A204.1 (cell line): ENCODE data around the gene TPX2.

Experiments
- FAIRE-seq: peaks from 2 replicates; lab custom pipeline; 2012; peaks lifted over from hg19 to GRCh38; lab: Jason Lieb, UNC

Gene TPX2

DNA sequence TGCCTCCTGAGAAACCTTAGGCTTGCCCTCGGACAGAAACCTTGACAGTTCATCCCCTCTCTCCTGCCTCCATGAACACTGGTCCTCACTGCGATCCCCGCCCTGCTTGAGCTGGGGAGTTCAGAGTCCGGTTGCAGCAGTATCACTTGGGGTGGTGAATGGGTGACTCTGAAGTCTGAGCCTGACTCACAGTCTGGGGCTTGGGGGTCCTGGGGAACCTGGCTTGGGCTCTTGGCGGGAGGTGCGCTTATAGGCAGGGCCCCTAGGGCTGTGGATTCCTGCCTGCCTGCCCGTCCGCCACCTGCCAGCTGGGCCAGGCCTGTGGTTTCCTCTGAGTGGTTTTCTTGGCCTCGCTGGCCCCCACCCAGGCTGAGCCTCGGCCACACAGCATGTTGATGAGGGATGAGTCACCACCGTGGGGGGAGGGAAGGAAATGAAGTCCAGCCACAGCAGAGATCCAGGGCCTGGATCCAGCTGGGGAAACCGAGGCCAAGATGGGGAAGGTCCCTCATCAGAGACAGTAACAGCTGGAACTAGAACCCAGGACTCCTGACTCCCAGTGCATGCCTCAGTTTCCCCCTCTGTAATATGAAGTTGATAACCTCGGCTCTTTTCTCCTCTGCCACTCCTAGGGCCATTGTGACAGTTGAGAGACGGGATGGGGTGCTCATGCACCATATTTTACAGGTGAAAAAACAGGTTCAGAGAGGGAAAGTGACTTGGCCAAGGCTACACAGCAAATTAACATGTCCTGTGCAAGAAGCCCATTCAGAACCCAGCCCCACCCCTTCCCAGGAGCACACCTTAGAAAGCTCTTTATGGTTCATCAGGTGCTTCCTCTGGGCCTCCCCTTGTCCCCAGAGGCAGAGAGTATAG lies 97.1 kb downstream of the TPX2 start:
- FAIRE-seq: no peak

DNA sequence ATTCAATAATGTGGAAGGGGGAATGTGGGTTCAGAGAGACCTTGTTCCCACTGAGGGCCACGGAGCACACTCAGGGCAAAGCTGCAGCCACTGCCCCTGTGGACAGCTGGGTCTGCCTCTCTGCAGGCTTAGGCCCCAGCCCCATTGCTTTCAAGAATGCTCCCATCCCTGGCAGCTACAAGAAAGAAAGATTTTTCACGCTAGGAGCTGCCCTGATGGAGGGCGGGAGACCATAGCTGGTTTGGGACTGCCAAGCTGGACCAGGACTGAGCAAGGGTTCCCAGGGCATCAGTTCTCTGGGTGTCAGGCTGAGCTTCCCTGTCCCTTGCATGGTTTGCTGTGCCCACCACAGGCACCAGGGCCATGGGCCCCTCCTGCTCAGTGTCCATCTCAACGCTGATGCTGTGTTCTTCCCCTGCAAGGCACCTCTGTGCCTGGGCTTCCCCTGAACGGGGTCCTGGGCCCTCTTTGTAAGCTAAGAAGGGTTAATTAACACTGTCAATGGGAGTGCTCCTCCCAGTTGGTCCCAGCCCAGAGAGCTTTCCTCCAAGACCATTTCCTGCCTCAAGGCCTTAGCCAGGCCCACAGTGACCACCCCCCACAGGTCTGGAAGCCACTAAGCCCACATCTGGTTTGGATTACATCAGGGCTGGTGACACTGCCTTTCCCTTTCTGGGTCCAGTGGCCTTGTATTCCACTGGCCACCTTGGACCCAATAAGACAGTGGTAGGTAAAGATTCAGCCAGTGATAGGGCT lies 97.9 kb downstream of the TPX2 start:
- FAIRE-seq: no peak

DNA sequence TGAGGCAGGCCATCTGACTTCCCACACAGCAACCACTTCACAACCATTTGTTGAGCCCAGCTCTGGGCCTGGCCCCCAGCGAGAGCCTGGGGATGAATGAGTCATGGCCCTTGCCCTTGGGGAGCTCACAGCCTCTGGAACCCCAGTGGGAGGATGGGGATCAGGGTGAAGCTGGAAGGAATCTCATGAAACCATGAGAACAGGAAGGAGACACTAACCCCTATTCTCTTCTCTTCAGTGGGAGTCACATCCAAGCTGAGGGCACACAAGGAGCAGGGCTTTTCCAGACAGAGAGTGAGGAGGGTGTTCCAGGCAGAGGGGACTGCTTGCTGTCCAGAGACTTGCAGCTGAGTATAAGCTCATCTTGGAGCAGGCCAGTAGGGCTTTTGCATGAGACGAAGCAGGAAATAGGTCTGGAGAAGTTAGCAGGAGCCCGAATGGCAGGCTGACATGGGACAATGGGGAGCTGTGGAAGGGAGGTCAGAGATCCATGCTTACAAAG lies 98.9 kb downstream of the TPX2 start:
- no peak for FAIRE-seq

DNA sequence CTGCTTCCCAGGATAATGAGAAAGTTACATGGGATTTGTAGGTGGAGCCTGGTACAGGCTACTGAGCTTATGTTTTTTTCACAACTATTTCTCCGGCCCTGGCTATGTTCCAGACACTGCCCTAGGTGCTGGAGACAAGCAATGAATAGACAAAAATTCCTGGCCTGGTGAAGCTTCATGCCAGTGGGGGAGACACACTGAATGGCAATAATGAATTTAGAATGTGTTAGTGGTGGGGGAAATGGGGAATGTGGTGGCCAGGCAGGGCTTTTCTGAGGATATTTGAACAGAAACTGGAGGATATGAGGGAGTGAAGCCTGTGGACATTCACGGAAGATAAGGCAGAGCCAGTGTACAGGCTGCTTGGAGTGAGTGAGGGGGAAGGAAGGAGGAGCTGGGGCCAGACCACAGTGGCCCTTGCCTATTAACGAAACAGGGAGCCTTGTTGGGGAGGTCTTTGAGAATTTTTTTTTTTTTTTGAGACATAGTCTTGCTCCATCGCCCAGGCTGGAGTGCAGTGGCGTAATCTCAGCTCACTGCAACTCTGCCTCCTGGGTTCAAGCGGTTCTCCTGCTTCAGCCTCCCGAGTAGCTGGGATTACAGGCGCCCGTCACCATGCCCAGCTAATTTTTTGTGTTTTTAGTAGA lies 99.7 kb downstream of the TPX2 start:
- no peak for FAIRE-seq

DNA sequence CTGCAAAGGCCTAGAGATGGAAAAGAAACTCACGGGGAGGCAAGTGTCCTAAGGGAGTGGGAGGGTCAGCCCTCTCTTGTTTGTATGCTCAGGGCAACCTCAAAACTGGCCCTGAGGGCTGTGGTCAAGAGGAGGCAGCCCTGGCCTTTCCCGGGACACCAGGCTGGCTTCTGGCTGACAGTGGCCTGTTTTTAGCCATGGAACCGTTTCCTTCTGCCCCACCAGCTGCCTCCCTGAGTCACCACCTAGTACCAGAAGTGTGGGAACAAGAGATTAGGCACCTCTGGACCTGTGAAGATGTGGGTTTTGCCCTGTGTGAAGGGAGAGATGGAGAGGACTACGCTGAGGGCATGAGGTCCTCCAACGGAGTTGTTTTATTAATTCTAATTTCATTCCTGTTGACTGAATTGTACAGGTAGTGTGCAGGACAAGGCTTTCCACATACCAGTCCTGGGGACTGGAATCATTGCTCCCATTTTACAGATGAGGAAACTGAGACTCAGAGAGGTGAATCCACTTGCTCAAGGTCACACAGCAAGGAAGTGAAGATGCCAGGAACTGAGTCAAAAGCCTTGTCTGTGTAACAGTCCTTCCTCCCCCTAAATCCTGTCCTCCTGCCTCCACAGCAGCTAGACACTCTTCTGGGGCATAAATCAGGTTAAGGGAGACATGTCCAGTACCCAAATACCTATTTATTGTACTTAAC lies 100.8 kb downstream of the TPX2 start:
- FAIRE-seq: no peak

DNA sequence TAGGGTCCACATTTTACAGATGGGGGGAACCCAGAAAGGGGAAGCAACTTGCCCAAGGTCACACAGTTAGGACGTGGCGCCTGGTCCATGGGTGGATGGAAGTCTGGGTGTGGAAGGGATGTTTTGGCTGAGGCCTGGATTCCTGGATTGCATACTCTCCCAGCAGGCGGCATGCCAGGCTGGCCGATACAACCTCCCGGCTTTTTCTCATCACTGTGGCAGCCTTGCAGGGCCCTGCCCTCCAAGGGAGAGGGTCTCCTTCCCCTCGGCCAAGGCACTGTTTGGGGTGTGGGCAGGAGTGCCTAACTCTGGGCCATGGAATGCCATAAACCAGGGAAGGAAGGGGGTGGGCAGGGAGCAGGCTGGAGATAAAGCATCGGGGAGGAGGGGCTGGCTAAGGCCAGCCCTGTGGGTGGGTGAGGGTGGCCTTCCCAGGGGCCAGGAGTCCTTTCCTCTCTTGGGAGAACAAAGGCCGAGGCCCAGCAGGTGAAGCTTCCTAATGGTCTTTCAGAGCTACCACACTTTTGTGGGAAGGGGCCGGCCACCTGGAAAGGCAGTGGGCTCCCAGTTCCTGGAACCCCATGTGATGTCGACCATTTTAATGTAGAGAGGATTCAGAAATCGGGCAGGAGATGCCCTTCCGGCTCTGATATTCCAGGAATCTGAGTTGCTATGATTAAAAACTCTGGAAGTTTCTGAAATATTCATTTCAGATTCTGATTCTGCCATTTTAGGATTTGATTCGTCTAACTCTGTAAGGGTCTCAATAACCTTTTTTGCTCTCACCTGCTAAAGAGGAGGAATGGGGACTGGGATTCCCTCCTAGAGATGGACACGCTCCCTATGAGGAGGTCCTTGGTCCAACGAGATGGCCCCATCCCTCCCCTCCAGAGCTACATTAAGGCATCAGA lies 102.1 kb downstream of the TPX2 start:
- FAIRE-seq: no peak

DNA sequence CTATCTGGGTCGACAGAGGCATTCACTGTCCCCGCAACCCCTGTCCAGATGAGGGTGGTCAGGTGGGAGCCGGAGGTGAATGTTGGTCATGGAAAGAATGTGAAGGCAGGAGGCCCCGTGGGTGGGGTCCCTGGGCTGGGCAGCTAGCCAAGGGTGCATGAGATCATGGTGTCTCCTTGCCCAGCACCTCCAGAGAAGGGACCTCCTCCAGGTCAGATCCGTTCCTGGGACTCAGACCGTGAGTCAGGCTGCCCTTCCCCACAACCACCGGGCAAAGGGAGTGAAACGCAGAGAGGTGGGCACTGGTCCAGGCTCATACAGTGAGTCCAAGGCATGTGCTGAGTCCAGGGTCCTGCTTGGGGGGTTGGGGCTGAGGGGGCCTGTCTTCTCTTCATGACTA lies 102.8 kb downstream of the TPX2 start:
- FAIRE-seq: no peak

DNA sequence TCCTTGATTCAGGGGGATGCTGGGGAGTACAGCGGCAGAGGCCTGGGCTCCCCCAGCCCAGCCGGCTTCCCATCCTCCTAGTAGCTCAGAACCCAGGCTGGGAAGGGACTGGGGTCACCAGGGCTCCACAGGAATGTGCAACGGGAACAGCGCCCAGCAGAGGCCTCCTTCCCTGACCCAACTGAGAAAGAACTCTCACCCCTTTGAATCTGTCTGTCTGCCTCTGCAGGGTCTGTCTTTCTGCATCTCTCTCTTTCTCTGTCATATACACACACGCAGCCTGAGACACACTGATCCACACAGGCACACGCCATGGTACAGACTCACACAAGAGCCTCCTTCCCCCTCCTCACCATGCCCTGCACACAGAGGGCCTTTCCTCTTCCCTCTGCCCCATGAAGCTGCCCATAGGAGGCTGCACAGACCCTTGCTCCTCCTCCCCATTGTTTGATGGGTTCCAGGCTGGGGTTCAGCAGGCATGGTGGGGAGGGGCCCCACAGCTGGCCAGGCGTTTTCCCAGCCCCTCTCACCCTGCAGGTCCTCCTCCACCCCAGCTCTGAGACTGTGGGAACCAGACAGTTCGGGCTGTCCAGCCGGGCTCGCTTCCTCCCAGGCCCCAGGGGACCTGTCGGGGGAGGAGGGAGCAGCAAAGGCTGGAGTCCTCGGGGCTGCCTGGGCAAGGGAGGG lies 103.5 kb downstream of the TPX2 start:
- no peak for FAIRE-seq

DNA sequence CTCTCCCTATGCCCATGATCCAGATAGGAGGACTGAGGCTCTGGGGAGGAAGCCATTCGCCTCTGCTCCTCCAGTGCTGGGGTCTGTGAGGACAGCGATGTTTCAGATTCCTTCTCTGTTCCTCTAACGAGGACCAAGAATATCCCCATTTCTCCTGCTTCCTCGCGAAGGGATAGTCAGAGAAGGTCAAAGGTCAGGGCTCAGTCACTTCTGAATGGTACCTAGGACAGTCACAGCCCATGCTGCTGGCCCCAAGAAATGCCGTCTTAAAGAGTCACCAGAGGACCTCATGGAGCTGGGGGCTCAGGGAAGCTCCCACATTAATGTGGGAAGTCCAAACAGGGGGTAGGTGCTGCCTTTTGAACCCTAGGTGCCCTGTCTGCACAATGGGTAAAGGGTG lies 104.2 kb downstream of the TPX2 start:
- FAIRE-seq: no peak

DNA sequence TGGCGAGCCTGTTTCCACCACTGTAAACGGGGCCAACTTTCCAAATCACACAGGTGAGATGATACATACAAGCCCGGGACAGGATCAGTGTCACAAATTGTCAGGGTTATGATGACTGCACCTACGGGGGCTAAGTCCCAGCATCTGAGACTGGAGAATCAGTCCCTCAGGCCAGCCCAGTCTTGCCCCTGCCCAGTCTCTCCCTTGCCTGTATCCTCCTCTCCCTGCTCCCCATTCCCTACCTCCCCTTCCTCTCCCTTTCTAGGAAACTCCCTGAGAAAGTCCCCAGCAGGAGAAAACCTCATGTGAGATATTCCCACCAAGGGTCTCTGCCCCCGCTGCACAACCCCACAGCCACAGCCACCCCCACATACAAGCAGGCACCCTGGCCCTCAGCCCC lies 104.8 kb downstream of the TPX2 start:
- FAIRE-seq: no peak

DNA sequence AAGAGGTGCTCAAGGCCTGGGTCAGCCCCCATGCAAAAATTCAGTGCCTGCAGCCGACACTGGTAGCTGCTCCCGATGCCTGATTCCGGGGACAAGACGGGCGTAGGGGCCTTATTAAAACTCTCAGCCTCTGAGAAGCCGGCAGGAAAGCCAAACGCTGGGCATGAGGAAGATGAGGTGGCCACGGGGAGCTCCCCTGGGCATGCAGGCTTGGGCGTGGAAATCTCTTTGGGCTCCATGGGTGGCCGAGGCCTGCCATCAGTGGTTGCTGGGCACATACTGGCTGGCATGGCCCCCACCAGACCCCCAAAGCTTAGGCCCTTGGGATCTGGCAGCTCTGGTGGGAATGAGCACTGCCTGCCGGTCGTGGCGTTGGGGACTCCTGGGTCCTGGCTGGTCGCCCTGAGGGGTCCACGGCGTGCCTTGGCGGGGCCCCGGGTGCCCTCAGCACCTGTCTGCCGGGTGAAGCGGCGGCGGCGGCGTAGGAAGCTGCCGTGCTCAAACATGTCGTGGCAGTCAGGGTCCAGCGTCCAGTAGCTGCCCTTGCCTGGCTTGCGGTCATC lies 105.7 kb downstream of the TPX2 start:
- no peak for FAIRE-seq

DNA sequence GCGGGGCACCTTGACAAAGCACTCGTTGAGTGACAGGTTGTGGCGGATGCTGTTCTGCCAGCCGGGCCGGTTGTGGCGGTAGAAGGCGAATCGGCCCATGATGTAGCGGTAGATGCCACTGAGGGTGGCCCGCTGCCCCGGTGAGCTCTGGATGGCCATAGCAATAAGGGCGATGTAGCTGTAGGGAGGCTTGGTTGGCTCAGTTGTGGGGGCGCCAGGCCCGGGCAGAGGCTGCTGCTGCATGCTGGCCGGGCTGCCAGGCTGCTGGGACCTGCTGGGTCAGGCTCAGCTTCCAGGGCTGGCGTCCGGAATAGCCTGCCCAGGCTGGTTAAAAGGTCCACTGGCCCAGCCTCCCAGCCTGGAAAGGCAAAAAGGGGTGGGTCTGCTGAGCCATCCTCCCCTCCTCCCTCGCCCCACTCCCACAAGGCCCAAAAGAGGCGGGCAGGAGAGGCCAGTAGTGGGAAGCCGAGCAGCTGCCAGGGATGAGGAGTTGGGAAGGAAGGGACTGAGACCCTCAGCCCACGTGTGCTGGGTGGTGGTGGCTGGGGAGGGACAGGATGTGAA lies 106.3 kb downstream of the TPX2 start, which contains the start of gene FOXS1:
Gene FOXS1 (minus strand): TSS at position 305 of the 564 bp plus-strand sequence. CDS start 62 bp downstream, at position 243.
- no peak for FAIRE-seq

DNA sequence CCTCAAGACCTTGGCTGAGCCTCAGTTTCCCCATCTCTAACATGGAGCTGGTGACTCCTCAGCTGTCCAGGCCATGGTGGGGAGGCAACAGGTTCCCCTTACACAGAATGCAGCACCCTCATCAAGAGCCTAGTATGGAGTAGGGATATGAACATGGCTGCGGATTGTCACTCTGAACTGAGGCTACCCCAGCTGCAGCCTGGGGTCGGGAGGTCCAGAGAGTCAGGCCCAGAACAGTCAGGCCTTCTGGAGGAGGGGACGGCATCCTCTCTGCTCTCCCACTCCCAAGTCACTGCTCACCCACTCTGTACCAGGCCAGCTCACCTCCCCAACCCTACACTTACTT lies 107.7 kb downstream of the TPX2 start:
- FAIRE-seq: no peak

DNA sequence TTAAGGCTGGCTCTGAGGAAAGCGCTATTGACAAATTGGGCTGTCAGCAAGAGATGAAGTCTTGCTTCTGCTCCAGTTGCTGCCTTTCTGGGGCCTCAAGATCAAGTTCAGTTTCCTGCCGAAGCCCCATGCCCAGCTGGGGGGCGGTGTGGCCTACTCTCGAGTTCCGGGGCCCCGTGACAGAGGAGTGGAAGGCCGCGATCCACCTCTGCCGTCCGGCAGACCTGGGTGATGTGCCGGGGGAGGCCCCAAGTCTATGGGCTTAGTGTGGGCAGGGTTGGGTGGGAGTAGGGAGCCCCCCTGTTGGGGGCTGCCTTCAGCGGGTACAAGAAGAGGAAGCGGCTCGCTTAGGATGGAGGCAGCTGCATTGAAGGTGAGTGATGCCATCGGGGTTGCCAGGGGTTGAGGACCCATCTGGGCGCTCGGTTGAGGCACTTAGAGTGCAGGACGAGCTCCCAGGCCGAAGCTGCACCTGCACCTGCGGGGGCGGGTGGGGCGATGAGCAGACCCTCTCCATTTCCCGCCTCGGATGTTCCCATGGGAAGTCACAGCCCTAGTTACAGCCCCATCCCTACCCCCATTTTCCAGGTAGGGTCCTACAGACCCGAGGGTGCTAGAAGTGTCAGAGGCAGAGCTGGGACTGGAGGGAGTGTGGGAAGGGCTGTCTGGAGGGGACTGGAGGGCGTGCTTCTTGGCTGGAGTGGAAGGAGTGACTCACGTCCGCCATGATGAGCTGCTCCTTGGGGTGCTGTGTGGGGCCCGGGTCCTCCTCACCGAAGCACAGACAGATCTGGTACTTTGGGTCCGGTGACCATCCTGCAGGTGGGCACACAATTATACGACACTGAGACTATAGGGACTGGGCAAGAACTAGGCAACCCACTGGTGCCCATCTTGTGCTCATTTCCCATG lies 109.3 kb downstream of the TPX2 start:
- FAIRE-seq: no peak

DNA sequence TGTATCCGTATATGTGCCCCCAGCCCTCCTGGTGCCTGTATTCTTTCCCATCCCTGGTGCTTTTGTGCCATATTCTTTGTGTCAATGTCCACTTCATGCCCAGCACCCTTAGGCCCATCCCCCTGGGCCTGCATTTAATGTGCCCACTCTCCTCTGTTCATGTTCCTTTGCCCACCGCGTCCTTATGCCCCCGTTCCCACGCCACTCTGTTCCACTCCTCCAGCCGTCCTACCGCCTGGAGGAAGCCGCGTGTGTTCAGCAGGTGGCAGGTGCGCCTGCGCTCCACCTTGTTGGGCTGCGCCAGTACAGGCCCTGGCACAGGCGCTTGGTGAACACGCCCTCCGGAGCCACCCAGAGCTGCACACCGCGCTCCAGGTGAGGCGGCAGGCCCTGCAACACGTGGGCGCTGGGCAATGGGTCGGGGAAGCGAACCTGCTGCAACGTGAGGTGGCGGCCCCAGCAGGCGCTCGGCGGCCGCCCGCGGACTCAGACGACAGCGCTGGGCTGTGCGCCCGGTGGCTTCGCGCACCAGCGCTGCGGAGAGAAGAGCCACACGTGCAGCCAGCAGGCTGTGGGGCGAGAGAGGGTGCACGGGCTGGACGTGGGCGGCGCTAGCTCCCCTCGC lies 110.3 kb downstream of the TPX2 start:
- FAIRE-seq: no peak
